Type B pancreatic cell (in vitro differentiated cells): Measurements from ENCODE around the gene TM4SF4. TPM values are rescaled to one million over a fixed set of nuclear protein-coding genes. Genes with fewer than 3 reads are reported as not detected.

Source experiments
- DNase-seq: peaks from one replicate; pipeline ENCODE4 v3.0.0; 2021; ENCODE audit warnings: mixed read lengths; ENCODE audit not compliant: unreplicated experiment; ENCODE audit errors: extremely low spot score
- H3K27ac Mint-ChIP-seq: 2 replicates; pipeline ENCODE4 v1.8.0; 2021; ENCODE audit warnings: mild to moderate bottlenecking, mixed read lengths
- H3K27me3 Mint-ChIP-seq: 2 replicates; pipeline ENCODE4 v1.8.0; 2021; ENCODE audit warnings: mixed read lengths
- H3K36me3 Mint-ChIP-seq: 2 replicates; pipeline ENCODE4 v1.8.0; 2021; ENCODE audit warnings: mixed read lengths
- H3K4me1 Mint-ChIP-seq: one replicate; pipeline ENCODE4 v1.8.0; 2021; ENCODE audit warnings: mixed read lengths; ENCODE audit not compliant: unreplicated experiment
- H3K4me3 Mint-ChIP-seq: 2 replicates; pipeline ENCODE4 v1.8.0; 2021; ENCODE audit warnings: mild to moderate bottlenecking, mixed read lengths
- H3K9me3 Mint-ChIP-seq: 2 replicates; pipeline ENCODE4 v1.8.0; 2021; ENCODE audit warnings: mixed read lengths
- CTCF ChIP-seq: fragments of 200-600 bp; sonication (generic); conservative IDR thresholded peaks from 2 replicates; pipeline ENCODE4 v1.5.0; 2021; ENCODE audit warnings: antibody characterized with exemption, mild to moderate bottlenecking
- total RNA-seq: library from RNA; stranded (reverse); gene quantifications from 2 replicates; pipeline ENCODE4 v1.2.1, GENCODE V29; 2021; ENCODE audit warnings: low replicate concordance

Gene TM4SF4
- total RNA-seq, 1 donor from 2014 or later, result 18.1 TPM

- Mint-ChIP-seq H3K4me1 (peaks cover 29% of the 10 kb centered on the region), H3K9me3 (no peaks in the 10 kb centered on the region), H3K27me3 (no peaks in the 10 kb centered on the region), H3K4me3 (no peak overlapping the region), H3K27ac (no peak overlapping the region), H3K36me3 (peaks cover 44% of the 10 kb centered on the region)
- no peak for TF ChIP-seq CTCF
- no peak for DNase-seq
Observed at GRCh38 chr3:149528340-149528650, 53.8 kb downstream of the TM4SF4 start.

GRCh38 chr3:149529099-149529498, 54.6 kb downstream of the TM4SF4 start:
- Mint-ChIP-seq H3K27ac (no peak overlapping the region), H3K9me3 (no peaks in the 10 kb centered on the region), H3K27me3 (no peaks in the 10 kb centered on the region), H3K36me3 (peaks cover 40% of the 10 kb centered on the region), H3K4me1 (peaks cover 34% of the 10 kb centered on the region), H3K4me3 (no peak overlapping the region)
- no peak for TF ChIP-seq CTCF
- no peak for DNase-seq

- no peak for TF ChIP-seq CTCF
- Mint-ChIP-seq H3K9me3 (no peaks in the 10 kb centered on the region), H3K4me1 (peaks cover 62% of the 10 kb centered on the region), H3K27ac (no peak overlapping the region), H3K4me3 (no peak overlapping the region), H3K36me3 (peaks cover 17% of the 10 kb centered on the region), H3K27me3 (no peaks in the 10 kb centered on the region)
- DNase-seq, result no peak
Observed at GRCh38 chr3:149532489-149533180, 58.1 kb downstream of the TM4SF4 start.

- DNase-seq, result no peak
- H3K9me3 Mint-ChIP-seq, result no peaks in the 10 kb centered on the region
- no peak overlapping the region for H3K4me3 Mint-ChIP-seq
- peaks cover 11% of the 10 kb centered on the region for H3K36me3 Mint-ChIP-seq
- peak overlapping the region; percentile 83 for H3K27ac Mint-ChIP-seq
- no peaks in the 10 kb centered on the region for H3K27me3 Mint-ChIP-seq
- peaks cover 56% of the 10 kb centered on the region for H3K4me1 Mint-ChIP-seq
- TF ChIP-seq CTCF, result no peak
Observed at GRCh38 chr3:149534082-149534481, 59.6 kb downstream of the TM4SF4 start.

GRCh38 chr3:149534671-149535332, 60.3 kb downstream of the TM4SF4 start:
- H3K36me3 Mint-ChIP-seq, result peaks cover 11% of the 10 kb centered on the region
- no peaks in the 10 kb centered on the region for H3K9me3 Mint-ChIP-seq
- H3K4me3 Mint-ChIP-seq, result peak overlapping the region; percentile 19
- no peaks in the 10 kb centered on the region for H3K27me3 Mint-ChIP-seq
- peak overlapping the region; percentile 83 for H3K27ac Mint-ChIP-seq
- TF ChIP-seq CTCF, result no peak
- DNase-seq, result no peak
- peaks cover 63% of the 10 kb centered on the region for H3K4me1 Mint-ChIP-seq
